Measurements from ENCODE around the gene DNAJB8.

Gene DNAJB8

GRCh38 chr3:128446821-128447220, 19.9 kb downstream of the DNAJB8 start:
- Mint-ChIP-seq H3K27ac (no peak overlapping the region), H3K4me3 (no peak overlapping the region), H3K27me3 (peaks cover 35% of the 10 kb centered on the region), H3K36me3 (ENCODE audit: low read depth) (no peaks in the 10 kb centered on the region), H3K4me1 (ENCODE audit: low read depth) (peaks cover 4% of the 10 kb centered on the region), H3K9me3 (no peaks in the 10 kb centered on the region)
- intact Hi-C loops (cut with micrococcal nuclease), result no loop called here

- H3K9me3 Mint-ChIP-seq, result no peaks in the 10 kb centered on the region
- H3K27ac Mint-ChIP-seq, result no peak overlapping the region
- intact Hi-C loops (cut with micrococcal nuclease), result no loop called here
Observed at GRCh38 chr3:128445357-128445756, 21.3 kb downstream of the DNAJB8 start.

GRCh38 chr3:128443771-128444170, 22.9 kb downstream of the DNAJB8 start:
- H3K4me3 Mint-ChIP-seq, result no peak overlapping the region
- H3K4me1 Mint-ChIP-seq (ENCODE audit: low read depth), result peaks cover 4% of the 10 kb centered on the region
- intact Hi-C loops (cut with micrococcal nuclease), result no loop called here
- H3K27ac Mint-ChIP-seq, result no peak overlapping the region
- no peaks in the 10 kb centered on the region for H3K9me3 Mint-ChIP-seq
- H3K27me3 Mint-ChIP-seq, result peaks cover 36% of the 10 kb centered on the region
- H3K36me3 Mint-ChIP-seq (ENCODE audit: low read depth), result no peaks in the 10 kb centered on the region

More at GRCh38 chr3:128445357-128445756, 21.3 kb downstream of the DNAJB8 start:
- Mint-ChIP-seq H3K36me3 (ENCODE audit: low read depth) (no peaks in the 10 kb centered on the region), H3K4me3 (no peak overlapping the region), H3K4me1 (ENCODE audit: low read depth) (peaks cover 4% of the 10 kb centered on the region), H3K27me3 (peaks cover 27% of the 10 kb centered on the region)

GRCh38 chr3:128442949-128443348, 23.7 kb downstream of the DNAJB8 start:
- H3K9me3 Mint-ChIP-seq, result no peaks in the 10 kb centered on the region
- H3K27me3 Mint-ChIP-seq, result peaks cover 34% of the 10 kb centered on the region
- no peaks in the 10 kb centered on the region for H3K36me3 Mint-ChIP-seq (ENCODE audit: low read depth)
- no peak overlapping the region for H3K27ac Mint-ChIP-seq
- H3K4me3 Mint-ChIP-seq, result no peak overlapping the region
- no peaks in the 10 kb centered on the region for H3K4me1 Mint-ChIP-seq (ENCODE audit: low read depth)
- intact Hi-C loops (cut with micrococcal nuclease), result no loop called here

GRCh38 chr3:128442070-128442469, 24.6 kb downstream of the DNAJB8 start:
- no peak overlapping the region for H3K27ac Mint-ChIP-seq
- H3K4me1 Mint-ChIP-seq (ENCODE audit: low read depth), result no peaks in the 10 kb centered on the region
- H3K27me3 Mint-ChIP-seq, result peaks cover 32% of the 10 kb centered on the region
- intact Hi-C loops (cut with micrococcal nuclease), result no loop called here
- no peaks in the 10 kb centered on the region for H3K9me3 Mint-ChIP-seq
- no peaks in the 10 kb centered on the region for H3K36me3 Mint-ChIP-seq (ENCODE audit: low read depth)
- H3K4me3 Mint-ChIP-seq, result no peak overlapping the region

- H3K9me3 Mint-ChIP-seq, result no peaks in the 10 kb centered on the region
- H3K36me3 Mint-ChIP-seq (ENCODE audit: low read depth), result no peaks in the 10 kb centered on the region
- H3K4me3 Mint-ChIP-seq, result no peak overlapping the region
- no peaks in the 10 kb centered on the region for H3K4me1 Mint-ChIP-seq (ENCODE audit: low read depth)
- intact Hi-C loops (cut with micrococcal nuclease), result no loop called here
- H3K27me3 Mint-ChIP-seq, result peaks cover 43% of the 10 kb centered on the region
- H3K27ac Mint-ChIP-seq, result no peak overlapping the region
Observed at GRCh38 chr3:128439226-128439625, 27.5 kb downstream of the DNAJB8 start.

GRCh38 chr3:128438488-128439072, 28.1 kb downstream of the DNAJB8 start:
- Mint-ChIP-seq H3K27me3 (peaks cover 45% of the 10 kb centered on the region), H3K4me3 (no peak overlapping the region), H3K36me3 (ENCODE audit: low read depth) (no peaks in the 10 kb centered on the region), H3K9me3 (no peaks in the 10 kb centered on the region), H3K4me1 (ENCODE audit: low read depth) (no peaks in the 10 kb centered on the region), H3K27ac (no peak overlapping the region)
- intact Hi-C loops (cut with micrococcal nuclease), result no loop called here

GRCh38 chr3:128436214-128436613, 30.5 kb downstream of the DNAJB8 start:
- H3K27ac Mint-ChIP-seq, result no peak overlapping the region

GRCh38 chr3:128435561-128435960, 31.1 kb downstream of the DNAJB8 start:
- intact Hi-C loops (cut with micrococcal nuclease), result no loop called here
- Mint-ChIP-seq H3K4me1 (ENCODE audit: low read depth) (peaks cover 9% of the 10 kb centered on the region), H3K4me3 (no peak overlapping the region), H3K36me3 (ENCODE audit: low read depth) (no peaks in the 10 kb centered on the region), H3K27me3 (peaks cover 70% of the 10 kb centered on the region), H3K9me3 (no peaks in the 10 kb centered on the region), H3K27ac (no peak overlapping the region)

More at GRCh38 chr3:128436214-128436613, 30.5 kb downstream of the DNAJB8 start:
- intact Hi-C loops (cut with micrococcal nuclease), result no loop called here
- H3K27me3 Mint-ChIP-seq, result peaks cover 65% of the 10 kb centered on the region
- no peaks in the 10 kb centered on the region for H3K36me3 Mint-ChIP-seq (ENCODE audit: low read depth)
- H3K9me3 Mint-ChIP-seq, result no peaks in the 10 kb centered on the region
- H3K4me1 Mint-ChIP-seq (ENCODE audit: low read depth), result peaks cover 9% of the 10 kb centered on the region
- H3K4me3 Mint-ChIP-seq, result no peak overlapping the region

- Mint-ChIP-seq H3K27ac (no peak overlapping the region), H3K36me3 (ENCODE audit: low read depth) (no peaks in the 10 kb centered on the region), H3K9me3 (no peaks in the 10 kb centered on the region), H3K4me3 (no peak overlapping the region), H3K4me1 (ENCODE audit: low read depth) (peaks cover 9% of the 10 kb centered on the region), H3K27me3 (peaks cover 71% of the 10 kb centered on the region)
- intact Hi-C loops (cut with micrococcal nuclease), result no loop called here
Observed at GRCh38 chr3:128435058-128435457, 31.6 kb downstream of the DNAJB8 start.

- peaks cover 9% of the 10 kb centered on the region for H3K4me1 Mint-ChIP-seq (ENCODE audit: low read depth)
- no peaks in the 10 kb centered on the region for H3K36me3 Mint-ChIP-seq (ENCODE audit: low read depth)
- intact Hi-C loops (cut with micrococcal nuclease), result no loop called here
- H3K27me3 Mint-ChIP-seq, result peaks cover 71% of the 10 kb centered on the region
- H3K4me3 Mint-ChIP-seq, result no peak overlapping the region
- H3K27ac Mint-ChIP-seq, result no peak overlapping the region
- no peaks in the 10 kb centered on the region for H3K9me3 Mint-ChIP-seq
Observed at GRCh38 chr3:128434524-128434923, 32.2 kb downstream of the DNAJB8 start.

GRCh38 chr3:128433837-128434165, 32.9 kb downstream of the DNAJB8 start:
- H3K9me3 Mint-ChIP-seq, result no peaks in the 10 kb centered on the region
- H3K4me1 Mint-ChIP-seq (ENCODE audit: low read depth), result peaks cover 9% of the 10 kb centered on the region
- H3K27ac Mint-ChIP-seq, result no peak overlapping the region
- peaks cover 65% of the 10 kb centered on the region for H3K27me3 Mint-ChIP-seq
- no peak overlapping the region for H3K4me3 Mint-ChIP-seq
- intact Hi-C loops (cut with micrococcal nuclease), result no loop called here
- no peaks in the 10 kb centered on the region for H3K36me3 Mint-ChIP-seq (ENCODE audit: low read depth)

GRCh38 chr3:128432971-128433836, 33.5 kb downstream of the DNAJB8 start:
- intact Hi-C loops (cut with micrococcal nuclease), result no loop called here
- H3K4me1 Mint-ChIP-seq (ENCODE audit: low read depth), result peaks cover 9% of the 10 kb centered on the region
- H3K27me3 Mint-ChIP-seq, result peaks cover 65% of the 10 kb centered on the region
- H3K36me3 Mint-ChIP-seq (ENCODE audit: low read depth), result no peaks in the 10 kb centered on the region
- H3K9me3 Mint-ChIP-seq, result no peaks in the 10 kb centered on the region
- H3K27ac Mint-ChIP-seq, result no peak overlapping the region
- no peak overlapping the region for H3K4me3 Mint-ChIP-seq

- no peaks in the 10 kb centered on the region for H3K9me3 Mint-ChIP-seq
- H3K4me3 Mint-ChIP-seq, result no peak overlapping the region
- H3K4me1 Mint-ChIP-seq (ENCODE audit: low read depth), result peaks cover 9% of the 10 kb centered on the region
- no peaks in the 10 kb centered on the region for H3K36me3 Mint-ChIP-seq (ENCODE audit: low read depth)
- intact Hi-C loops (cut with micrococcal nuclease), result no loop called here
- no peak overlapping the region for H3K27ac Mint-ChIP-seq
- peaks cover 71% of the 10 kb centered on the region for H3K27me3 Mint-ChIP-seq
Observed at GRCh38 chr3:128432301-128432970, 34.3 kb downstream of the DNAJB8 start.

All from dendritic cell treated with granulocyte-macrophage colony-stimulating factor and Interleukin-4, amounts not matched to agents 40 ng/mL and 50 ng/mL, for 4 days (primary cell).